Measurements from ENCODE around the gene PPP6R2.
"Not testable (repeated sequence)": the region's sequence is repeated elsewhere in the genome, so short reads cannot be mapped to it uniquely, and the experiment has no call there.

The PPP6R2 gene

GRCh38 chr22:50420581-50420980, 77.5 kb downstream of the PPP6R2 start:
- no peak for DNase-seq (ENCODE audit: low spot score)
- TF ChIP-seq, protein P1, sequence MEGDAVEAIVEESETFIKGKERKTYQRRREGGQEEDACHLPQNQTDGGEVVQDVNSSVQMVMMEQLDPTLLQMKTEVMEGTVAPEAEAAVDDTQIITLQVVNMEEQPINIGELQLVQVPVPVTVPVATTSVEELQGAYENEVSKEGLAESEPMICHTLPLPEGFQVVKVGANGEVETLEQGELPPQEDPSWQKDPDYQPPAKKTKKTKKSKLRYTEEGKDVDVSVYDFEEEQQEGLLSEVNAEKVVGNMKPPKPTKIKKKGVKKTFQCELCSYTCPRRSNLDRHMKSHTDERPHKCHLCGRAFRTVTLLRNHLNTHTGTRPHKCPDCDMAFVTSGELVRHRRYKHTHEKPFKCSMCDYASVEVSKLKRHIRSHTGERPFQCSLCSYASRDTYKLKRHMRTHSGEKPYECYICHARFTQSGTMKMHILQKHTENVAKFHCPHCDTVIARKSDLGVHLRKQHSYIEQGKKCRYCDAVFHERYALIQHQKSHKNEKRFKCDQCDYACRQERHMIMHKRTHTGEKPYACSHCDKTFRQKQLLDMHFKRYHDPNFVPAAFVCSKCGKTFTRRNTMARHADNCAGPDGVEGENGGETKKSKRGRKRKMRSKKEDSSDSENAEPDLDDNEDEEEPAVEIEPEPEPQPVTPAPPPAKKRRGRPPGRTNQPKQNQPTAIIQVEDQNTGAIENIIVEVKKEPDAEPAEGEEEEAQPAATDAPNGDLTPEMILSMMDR (IDR thresholded peaks at IDR 0.05; ENCODE audit: extremely low read depth, missing control alignments): no peak

DNA sequence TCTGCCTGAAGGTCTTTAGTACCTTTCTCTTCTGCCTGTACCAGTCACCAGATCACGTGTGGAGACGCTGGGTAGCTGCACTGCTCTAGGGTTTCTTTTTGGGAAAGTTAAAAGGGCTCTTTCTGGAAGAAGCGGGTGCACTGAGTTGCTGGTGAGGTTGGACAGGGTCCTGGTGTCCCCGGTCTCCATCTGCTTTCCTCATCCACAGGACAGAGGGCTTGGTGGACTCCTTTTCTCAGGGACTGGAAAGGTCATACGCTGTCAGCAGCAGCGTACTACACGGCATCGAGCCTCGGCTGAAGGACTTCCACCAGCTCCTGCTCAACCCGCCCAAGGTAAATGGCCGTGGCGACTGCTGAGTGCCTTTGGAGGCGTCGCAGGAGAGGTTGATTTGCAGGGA, 78.9 kb downstream of the PPP6R2 start:
- no peak for DNase-seq (ENCODE audit: low spot score)
- TF ChIP-seq, protein P1 (IDR thresholded peaks at IDR 0.05; ENCODE audit: extremely low read depth, missing control alignments): no peak

DNA sequence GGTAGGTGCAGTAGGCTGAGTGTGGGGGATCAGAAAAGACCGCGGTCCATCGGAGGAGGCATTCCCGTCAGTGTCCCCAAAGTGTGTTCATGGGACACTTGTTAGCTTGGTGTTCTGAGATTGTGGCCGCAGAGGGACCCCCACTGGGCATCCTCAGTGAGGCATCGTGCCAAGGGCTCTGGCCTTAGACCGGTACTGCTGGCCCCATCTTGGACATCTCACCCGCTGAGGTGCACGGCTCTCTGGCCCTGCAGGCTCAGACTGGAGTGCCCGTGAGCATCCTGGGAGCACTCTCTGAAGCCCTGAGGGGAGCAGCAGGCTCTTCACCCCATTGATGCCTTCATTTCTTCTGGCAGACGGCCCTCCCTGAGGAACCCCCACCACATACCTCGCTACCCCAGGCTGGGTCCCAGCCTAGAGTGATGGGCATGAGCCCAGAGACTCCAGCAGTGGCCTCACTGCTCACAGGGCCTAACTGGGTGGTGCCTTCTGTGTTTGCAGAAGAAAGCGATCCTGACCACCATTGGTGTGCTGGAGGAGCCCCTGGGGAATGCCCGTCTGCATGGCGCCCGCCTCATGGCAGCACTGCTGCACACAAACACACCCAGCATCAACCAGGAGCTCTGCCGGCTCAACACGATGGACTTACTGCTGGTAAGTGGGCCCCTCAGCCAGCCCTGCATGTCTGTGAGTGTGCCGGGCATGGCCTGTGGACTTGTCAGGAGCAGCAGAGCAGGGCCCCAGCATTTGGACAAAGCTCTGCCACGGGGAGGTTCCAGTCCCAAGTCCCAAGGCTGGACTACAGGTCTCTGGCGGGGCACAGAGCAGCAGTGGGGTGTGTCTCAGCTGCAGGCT, 80.1 kb downstream of the PPP6R2 start:
- DNase-seq (ENCODE audit: low spot score): no peak

GRCh38 chr22:50423956-50424355, 80.8 kb downstream of the PPP6R2 start:
- TF ChIP-seq, protein P1 (IDR thresholded peaks at IDR 0.05; ENCODE audit: extremely low read depth, missing control alignments): no peak
- DNase-seq (ENCODE audit: low spot score): no peak

More for the DNA sequence above, 80.1 kb downstream of the PPP6R2 start:
- TF ChIP-seq, protein P1 (IDR thresholded peaks at IDR 0.05; ENCODE audit: extremely low read depth, missing control alignments): no peak

GRCh38 chr22:50425179-50425916, 82.2 kb downstream of the PPP6R2 start:
- TF ChIP-seq, protein P1 (IDR thresholded peaks at IDR 0.05; ENCODE audit: extremely low read depth, missing control alignments): no peak
- DNase-seq (ENCODE audit: low spot score): no peak

DNA sequence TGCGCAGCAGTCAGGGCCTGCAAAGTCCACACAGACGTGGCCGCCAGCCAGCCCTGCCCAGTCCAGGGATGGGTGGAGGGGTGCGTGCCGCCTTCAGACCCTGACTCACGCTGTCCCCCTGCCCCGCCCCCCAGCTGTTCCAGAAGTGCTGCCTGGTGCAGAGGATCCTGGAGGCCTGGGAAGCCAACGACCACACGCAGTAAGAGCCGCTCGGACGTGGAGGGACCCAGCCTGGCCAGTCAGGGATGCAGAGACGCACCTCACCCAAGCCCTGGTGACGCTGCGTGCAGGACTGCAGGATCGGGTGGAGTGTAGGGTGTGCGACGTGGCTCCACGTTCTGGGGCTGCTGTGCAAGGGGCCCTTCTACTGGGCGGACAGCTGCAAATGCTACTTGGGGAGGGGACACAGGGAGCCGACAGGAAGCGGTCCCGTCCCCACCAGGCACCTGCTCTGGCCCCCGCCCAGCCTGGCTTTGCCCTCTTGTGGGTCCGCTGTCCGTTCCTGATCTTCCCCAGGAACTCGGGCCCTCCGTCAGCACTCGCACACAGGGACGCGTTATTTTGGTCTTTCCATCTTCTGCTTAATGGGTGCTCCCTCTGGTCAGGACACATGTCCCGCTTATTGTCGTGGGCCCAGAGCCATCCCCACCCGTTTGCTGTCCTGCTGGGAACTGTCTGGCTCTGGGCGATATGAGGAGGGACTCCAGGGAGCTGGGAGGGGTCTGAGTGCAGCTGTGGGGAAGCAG, 89.2 kb downstream of the PPP6R2 start:
- no peak for DNase-seq (ENCODE audit: low spot score)
- TF ChIP-seq, protein P1 (IDR thresholded peaks at IDR 0.05; ENCODE audit: extremely low read depth, missing control alignments): no peak

- DNase-seq (ENCODE audit: low spot score): not testable (repeated sequence)
Observed at GRCh38 chr22:50432877-50433510, 89.9 kb downstream of the PPP6R2 start.
